GM20431 (cell line): ENCODE measurements around the gene RHBDD3.

Source experiments
- in situ Hi-C: fragments of 300-500 bp; cut with MseI, MboI; formaldehyde crosslinking; loops from one replicate; pipeline ENCODE4 v1.15.0; 2020; ENCODE audit warnings: low sequenced_read_pairs; ENCODE audit not compliant: unreplicated experiment

Gene RHBDD3

GRCh38 chr22:29306835-29307595, 39.2 kb upstream of the RHBDD3 start:
- in situ Hi-C loops: no loop called here

- in situ Hi-C loops: no loop called here
These were observed 38.5 kb upstream of the RHBDD3 start, which contains the start of gene GAS2L1 for GRCh38 chr22:29306175-29306834. GAS2L1 (plus strand) TSS chr22:29306650; CDS start chr22:29308106, 1,456 bp downstream.

GRCh38 chr22:29305836-29306174, 38.0 kb upstream of the RHBDD3 start:
- in situ Hi-C loops: no loop called here

GRCh38 chr22:29302681-29303465, 35.1 kb upstream of the RHBDD3 start:
- in situ Hi-C loops: no loop called here

GRCh38 chr22:29302402-29302680, 34.6 kb upstream of the RHBDD3 start:
- in situ Hi-C loops: no loop called here

- in situ Hi-C loops: no loop called here
These were observed 34.1 kb upstream of the RHBDD3 start for GRCh38 chr22:29301716-29302401.

GRCh38 chr22:29300807-29301601, 33.2 kb upstream of the RHBDD3 start:
- in situ Hi-C loops: no loop called here

GRCh38 chr22:29300467-29300806, 32.7 kb upstream of the RHBDD3 start:
- in situ Hi-C loops: no loop called here

- in situ Hi-C loops: no loop called here
These were observed 31.5 kb upstream of the RHBDD3 start for GRCh38 chr22:29299136-29299900.

GRCh38 chr22:29298641-29299040, 30.9 kb upstream of the RHBDD3 start:
- in situ Hi-C loops: no loop called here

GRCh38 chr22:29292379-29292778, 24.6 kb upstream of the RHBDD3 start:
- in situ Hi-C loops: no loop called here

GRCh38 chr22:29291215-29291614, 23.4 kb upstream of the RHBDD3 start:
- in situ Hi-C loops: no loop called here

GRCh38 chr22:29290061-29290460, 22.3 kb upstream of the RHBDD3 start:
- in situ Hi-C loops: no loop called here

GRCh38 chr22:29288837-29289236, 21.1 kb upstream of the RHBDD3 start:
- in situ Hi-C loops: no loop called here

GRCh38 chr22:29284196-29284595, 16.4 kb upstream of the RHBDD3 start:
- in situ Hi-C loops: no loop called here

GRCh38 chr22:29277927-29278326, 10.1 kb upstream of the RHBDD3 start:
- in situ Hi-C loops: no loop called here

GRCh38 chr22:29275819-29276565, 8.2 kb upstream of the RHBDD3 start:
- in situ Hi-C loops: no loop called here

GRCh38 chr22:29275167-29275566, 7.4 kb upstream of the RHBDD3 start:
- in situ Hi-C loops: no loop called here

- in situ Hi-C loops: no loop called here
These were observed 4.8 kb upstream of the RHBDD3 start for GRCh38 chr22:29272624-29273023.
